GM12865 (cell line): ENCODE results near the gene OR2H2.

Source experiments
- DNase-seq: peaks from one replicate; pipeline ENCODE4 v3.0.0; 2010; ENCODE audit warnings: low read depth
- H3K4me3 ChIP-seq: 2 replicates; pipeline ENCODE4 v1.5.1; 2011; ENCODE audit warnings: mild to moderate bottlenecking, low read depth, low read length, control low read depth
- TF ChIP-seq, protein P1 (sequence below): IDR thresholded peaks from 2 replicates; pipeline ENCODE4 v1.5.1; 2011; ENCODE audit warnings: low read length, control low read depth, low read depth, inconsistent platforms; ENCODE audit not compliant: insufficient read depth; ENCODE audit errors: missing control alignments

OR2H2 gene

DNA sequence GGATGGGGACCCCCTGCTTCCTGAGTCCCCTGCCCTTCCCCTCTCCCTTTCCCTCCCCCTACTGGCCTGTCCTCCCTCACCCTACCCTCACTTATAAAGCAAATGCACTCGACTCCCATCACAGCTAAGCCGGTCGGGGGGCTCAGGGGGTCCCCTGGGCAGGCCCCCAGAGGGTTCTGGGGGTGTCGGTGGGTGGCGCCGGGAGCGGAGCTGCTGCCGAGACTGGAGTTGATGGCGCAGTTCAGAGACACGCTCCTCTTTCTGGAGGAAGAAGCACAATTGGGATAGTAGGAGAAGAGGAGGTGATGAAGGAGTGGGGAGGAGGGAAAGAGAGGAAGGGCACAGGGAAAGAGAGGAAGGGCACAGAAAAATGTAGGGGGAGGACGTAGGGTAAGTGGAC is 18.5 kb downstream of the OR2H2 start:
- DNase-seq, result no peak
- TF ChIP-seq, protein P1, sequence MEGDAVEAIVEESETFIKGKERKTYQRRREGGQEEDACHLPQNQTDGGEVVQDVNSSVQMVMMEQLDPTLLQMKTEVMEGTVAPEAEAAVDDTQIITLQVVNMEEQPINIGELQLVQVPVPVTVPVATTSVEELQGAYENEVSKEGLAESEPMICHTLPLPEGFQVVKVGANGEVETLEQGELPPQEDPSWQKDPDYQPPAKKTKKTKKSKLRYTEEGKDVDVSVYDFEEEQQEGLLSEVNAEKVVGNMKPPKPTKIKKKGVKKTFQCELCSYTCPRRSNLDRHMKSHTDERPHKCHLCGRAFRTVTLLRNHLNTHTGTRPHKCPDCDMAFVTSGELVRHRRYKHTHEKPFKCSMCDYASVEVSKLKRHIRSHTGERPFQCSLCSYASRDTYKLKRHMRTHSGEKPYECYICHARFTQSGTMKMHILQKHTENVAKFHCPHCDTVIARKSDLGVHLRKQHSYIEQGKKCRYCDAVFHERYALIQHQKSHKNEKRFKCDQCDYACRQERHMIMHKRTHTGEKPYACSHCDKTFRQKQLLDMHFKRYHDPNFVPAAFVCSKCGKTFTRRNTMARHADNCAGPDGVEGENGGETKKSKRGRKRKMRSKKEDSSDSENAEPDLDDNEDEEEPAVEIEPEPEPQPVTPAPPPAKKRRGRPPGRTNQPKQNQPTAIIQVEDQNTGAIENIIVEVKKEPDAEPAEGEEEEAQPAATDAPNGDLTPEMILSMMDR, result no peak
- H3K4me3 ChIP-seq, result no peak overlapping the region

DNA sequence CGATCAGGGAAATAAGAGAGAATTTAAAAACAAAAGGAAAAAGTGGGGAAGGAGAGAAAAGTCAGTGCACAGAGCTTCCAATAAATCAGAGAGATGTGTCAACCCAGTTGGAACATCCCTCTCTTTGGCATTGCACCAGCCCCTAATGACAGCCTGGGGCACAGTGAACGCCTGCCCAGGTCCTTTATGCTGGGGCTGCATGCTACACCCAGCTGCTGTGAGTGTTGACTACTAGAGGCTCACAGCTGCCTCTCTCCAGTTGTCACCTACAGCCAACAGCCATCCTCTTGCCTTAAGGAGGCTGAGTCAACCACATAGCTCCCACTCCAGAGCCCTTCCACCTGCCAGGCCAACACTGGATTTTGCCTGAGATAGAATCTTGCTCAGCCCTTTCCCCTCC is 19.0 kb downstream of the OR2H2 start:
- TF ChIP-seq, protein P1, result no peak
- H3K4me3 ChIP-seq, result no peak overlapping the region
- DNase-seq, result no peak

DNA sequence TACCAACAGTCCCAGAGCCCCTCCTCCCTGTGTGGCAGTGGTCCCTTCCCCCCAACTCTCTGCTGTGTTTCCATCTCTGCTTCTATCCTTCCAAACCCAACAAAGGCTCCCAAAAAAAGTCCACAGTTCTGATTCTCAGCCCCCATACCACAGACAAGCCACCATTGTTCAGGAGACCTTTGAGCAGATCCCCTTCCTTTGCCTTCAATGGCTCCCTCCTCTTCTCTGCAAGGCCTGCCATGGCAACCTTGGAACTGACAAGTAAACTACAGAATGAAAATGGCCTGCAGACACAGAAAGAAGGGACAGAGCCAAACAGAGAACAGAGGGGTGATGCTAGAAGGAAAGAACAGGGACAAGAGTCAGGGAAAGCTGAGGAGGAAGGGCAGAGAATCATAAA is 23.2 kb downstream of the OR2H2 start:
- H3K4me3 ChIP-seq, result no peak overlapping the region
- DNase-seq, result no peak
- TF ChIP-seq, protein P1, result no peak

DNA sequence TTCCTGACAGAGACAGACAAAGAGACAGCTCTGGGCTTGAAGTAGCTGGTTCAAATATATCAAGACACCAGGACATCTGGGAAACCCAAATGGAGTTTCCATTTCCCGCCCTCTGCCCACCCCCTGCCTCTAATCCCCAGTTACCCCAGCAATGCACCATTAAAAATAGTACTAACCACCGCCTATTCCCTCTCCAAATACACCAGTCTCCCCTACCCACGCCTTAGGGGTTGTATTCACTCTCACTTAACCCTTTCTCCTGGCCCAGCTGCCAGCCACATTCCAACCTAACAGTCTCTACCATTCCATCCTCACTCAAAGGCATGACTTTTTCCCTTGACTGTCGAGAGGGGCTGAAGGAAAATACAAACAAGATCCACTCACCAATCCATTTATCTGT is 25.6 kb downstream of the OR2H2 start:
- TF ChIP-seq, protein P1, result no peak
- no peak for DNase-seq
- no peak overlapping the region for H3K4me3 ChIP-seq

GRCh38 chr6:29611426-29611825 is 26.5 kb downstream of the OR2H2 start:
- TF ChIP-seq, protein P1, result no peak
- no peak for DNase-seq
- no peak overlapping the region for H3K4me3 ChIP-seq

DNA sequence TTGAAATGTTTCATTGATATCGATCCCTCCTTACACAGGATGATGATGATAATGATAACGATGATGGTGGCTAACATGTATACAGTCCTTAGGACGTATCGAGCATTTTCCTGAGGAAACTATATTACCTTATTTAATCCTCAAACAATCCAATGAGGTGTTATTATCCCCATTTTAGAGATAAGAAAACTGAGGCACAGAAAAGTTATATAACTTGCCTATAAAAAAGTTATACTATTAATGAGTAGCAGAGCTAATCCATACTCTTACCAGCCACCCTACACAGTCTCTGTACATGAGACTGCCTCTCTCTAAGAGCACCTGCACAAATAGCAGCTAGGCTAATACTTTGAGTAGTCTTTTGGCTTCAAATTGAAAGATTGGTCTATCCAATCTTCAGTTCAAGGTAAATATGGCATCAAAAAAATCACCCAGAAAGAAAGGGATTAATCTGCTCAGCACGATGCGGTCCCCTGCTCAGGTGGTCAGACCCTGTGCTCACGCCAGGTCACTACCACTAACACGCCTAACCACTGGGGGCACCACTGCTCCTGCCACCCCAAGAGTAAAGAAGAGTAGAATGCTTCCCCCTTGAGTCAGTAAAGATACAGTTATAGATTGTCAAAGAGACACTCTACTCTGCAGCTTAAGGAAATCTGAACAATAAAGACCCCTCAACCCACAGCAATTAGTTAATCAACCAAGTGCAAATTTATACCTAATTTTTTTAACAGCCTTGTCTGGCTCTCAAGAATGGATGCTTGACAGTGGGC is 33.0 kb downstream of the OR2H2 start:
- H3K4me3 ChIP-seq, result no peak overlapping the region
- DNase-seq, result peak; percentile 11
- TF ChIP-seq, protein P1, result peak; percentile 44
